ENCODE results near the gene FBP1. TPM values are rescaled to one million over a fixed set of nuclear protein-coding genes. Genes with fewer than 3 reads are reported as not detected.
A peak's percentile ranks its signal among the peaks of the same experiment; 100 is the strongest.

Gene FBP1
- total RNA-seq, 2 experiments from 2014 or later, result 3.0 to 3.6 TPM

- CTCF ChIA-PET, result no interaction called here
- H3K9me3 Mint-ChIP-seq, result no peaks in the 10 kb centered on the region
- H3K27ac Mint-ChIP-seq, result no peak overlapping the region
- Histone ChIP-seq H3K36me3 (ENCODE audit: insufficient read depth, low read length) (no peaks in the 10 kb centered on the region), H3K4me1 (ENCODE audit: insufficient read depth, low read length) (peaks cover 13% of the 10 kb centered on the region), H3K27ac (ENCODE audit: low read depth in 1 of 2, low read length in 2 of 2) (no peak overlapping the region), H3K27me3 (ENCODE audit: control insufficient read depth in 1 of 2, insufficient read depth in 2 of 2, low read length in 2 of 2) (no peaks in the 10 kb centered on the region), H3K9me3 (ENCODE audit: control insufficient read depth in 1 of 2, insufficient read depth in 1 of 2, low read length in 2 of 2) (peaks cover 0 to 3% of the 10 kb centered on the region in 2 experiments), H3K4me3 (ENCODE audit: low read length) (no peak overlapping the region)
- no peak for TF ChIP-seq CTCF (IDR thresholded peaks at IDR 0.05)
- intact Hi-C loops (cut with DNase I, micrococcal nuclease), result no loop called here
- no peak for ATAC-seq (ENCODE audit: poor library complexity)
- no peak overlapping the region for H3K4me3 Mint-ChIP-seq
- peaks cover 9% of the 10 kb centered on the region for H3K4me1 Mint-ChIP-seq (ENCODE audit: low read depth)
- POLR2A ChIA-PET, result no interaction called here
- no peak for DNase-seq
- H3K36me3 Mint-ChIP-seq (ENCODE audit: low read depth), result no peaks in the 10 kb centered on the region
- H3K27me3 Mint-ChIP-seq, result no peaks in the 10 kb centered on the region
Measured at GRCh38 chr9:94643741-94644140, 4.4 kb upstream of the FBP1 start.

DNA sequence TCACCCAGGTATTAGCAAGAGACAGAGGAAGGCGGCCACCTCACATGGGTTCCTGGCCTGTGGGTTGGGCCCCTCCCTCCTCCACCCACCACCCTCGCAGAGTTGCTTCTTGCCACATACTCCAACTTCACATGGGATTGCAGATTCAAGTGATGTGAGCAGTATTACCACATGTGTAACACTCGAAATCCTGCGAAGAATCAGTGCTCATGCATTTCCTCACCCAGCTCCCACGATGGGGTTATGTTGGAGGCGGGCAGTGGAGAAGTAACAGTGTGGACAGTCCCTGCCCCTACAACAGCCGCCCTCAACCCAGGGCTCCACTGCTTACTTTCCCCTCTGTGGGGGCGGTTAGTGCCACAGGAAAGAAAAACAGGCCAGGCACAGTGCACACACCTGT, 3.9 kb upstream of the FBP1 start:
- no peak for TF ChIP-seq CTCF (IDR thresholded peaks at IDR 0.05)
- H3K27ac Mint-ChIP-seq, result no peak overlapping the region
- ChIA-PET POLR2A (no interaction called here), CTCF (no interaction called here)
- H3K9me3 Mint-ChIP-seq, result no peaks in the 10 kb centered on the region
- H3K36me3 ChIP-seq (ENCODE audit: insufficient read depth, low read length), result no peaks in the 10 kb centered on the region
- ATAC-seq (ENCODE audit: poor library complexity), result no peak
- no peak overlapping the region for H3K4me3 ChIP-seq (ENCODE audit: low read length)
- no peaks in the 10 kb centered on the region for H3K27me3 Mint-ChIP-seq
- H3K36me3 Mint-ChIP-seq (ENCODE audit: low read depth), result no peaks in the 10 kb centered on the region
- intact Hi-C loops (cut with DNase I, micrococcal nuclease), result no loop called here
- no peak overlapping the region for H3K27ac ChIP-seq (ENCODE audit: low read depth in 1 of 2, low read length in 2 of 2)
- H3K4me1 Mint-ChIP-seq (ENCODE audit: low read depth), result peaks cover 15% of the 10 kb centered on the region
- DNase-seq, result peak in 1 of 14 experiments; percentile 37
- no peak overlapping the region for H3K4me3 Mint-ChIP-seq
- peaks cover 0 to 5% of the 10 kb centered on the region in 2 experiments for H3K9me3 ChIP-seq (ENCODE audit: control insufficient read depth in 1 of 2, insufficient read depth in 1 of 2, low read length in 2 of 2)
- H3K27me3 ChIP-seq (ENCODE audit: control insufficient read depth in 1 of 2, insufficient read depth in 2 of 2, low read length in 2 of 2), result no peaks in the 10 kb centered on the region
- peaks cover 15% of the 10 kb centered on the region for H3K4me1 ChIP-seq (ENCODE audit: insufficient read depth, low read length)

DNA sequence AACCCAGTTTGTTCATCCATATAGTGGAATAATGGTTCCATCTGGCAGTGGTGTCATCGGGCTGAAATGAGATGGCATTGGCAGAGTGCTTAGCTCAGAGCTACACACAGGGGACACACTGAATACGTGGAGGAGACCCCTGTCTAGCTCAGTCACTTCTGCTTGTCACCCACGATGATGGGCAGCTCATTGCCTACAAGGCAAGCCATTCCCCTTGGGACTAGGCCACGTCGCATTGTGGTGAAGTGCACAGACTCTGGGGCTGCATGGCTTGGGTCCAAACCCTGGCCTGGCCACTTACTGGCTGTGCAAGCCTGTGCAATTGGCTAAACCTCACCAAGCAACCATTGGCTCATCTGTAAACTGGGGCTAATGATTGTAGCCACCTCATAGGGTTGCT, 3.2 kb upstream of the FBP1 start:
- H3K27me3 Mint-ChIP-seq, result no peaks in the 10 kb centered on the region
- Histone ChIP-seq H3K36me3 (ENCODE audit: insufficient read depth, low read length) (no peaks in the 10 kb centered on the region), H3K4me1 (ENCODE audit: insufficient read depth, low read length) (peaks cover 15% of the 10 kb centered on the region), H3K4me3 (ENCODE audit: low read length) (no peak overlapping the region), H3K9me3 (ENCODE audit: control insufficient read depth in 1 of 2, insufficient read depth in 1 of 2, low read length in 2 of 2) (peaks cover 0 to 5% of the 10 kb centered on the region in 2 experiments), H3K27me3 (ENCODE audit: control insufficient read depth in 1 of 2, insufficient read depth in 2 of 2, low read length in 2 of 2) (no peaks in the 10 kb centered on the region), H3K27ac (ENCODE audit: low read depth in 1 of 2, low read length in 2 of 2) (no peak overlapping the region)
- H3K9me3 Mint-ChIP-seq, result no peaks in the 10 kb centered on the region
- no peak for DNase-seq
- CTCF ChIA-PET, result no interaction called here
- no peak for TF ChIP-seq CTCF (IDR thresholded peaks at IDR 0.05)
- no peaks in the 10 kb centered on the region for H3K36me3 Mint-ChIP-seq (ENCODE audit: low read depth)
- POLR2A ChIA-PET, result no interaction called here
- intact Hi-C loops (cut with DNase I, micrococcal nuclease), result no loop called here
- no peak overlapping the region for H3K4me3 Mint-ChIP-seq
- no peak for ATAC-seq (ENCODE audit: poor library complexity)
- no peak overlapping the region for H3K27ac Mint-ChIP-seq
- H3K4me1 Mint-ChIP-seq (ENCODE audit: low read depth), result peaks cover 17% of the 10 kb centered on the region
